HEK293T (cell line): ENCODE data around the gene COL5A1.

Experiments used
- BHLHE40 ChIP-seq: fragments of 450-650 bp; IDR thresholded peaks from 2 replicates; pipeline ENCODE4 v1.6.1; 2016; ENCODE audit warnings: mild to moderate bottlenecking, moderate library complexity, borderline replicate concordance
- CTBP1 ChIP-seq: fragments of 450-650 bp; IDR thresholded peaks from 2 replicates; pipeline ENCODE4 v1.6.1; 2016; ENCODE audit warnings: borderline replicate concordance
- ELF4 ChIP-seq: fragments of 450-650 bp; IDR thresholded peaks from 2 replicates; pipeline ENCODE4 v1.6.1; 2017; ENCODE audit warnings: antibody characterized with exemption
- FOXA1 ChIP-seq: fragments of 450-650 bp; IDR thresholded peaks from 2 replicates; pipeline ENCODE4 v1.6.1; 2016; ENCODE audit warnings: mild to moderate bottlenecking
- FOXK2 ChIP-seq: fragments of 450-650 bp; IDR thresholded peaks from 2 replicates; pipeline ENCODE4 v1.6.1; 2016; ENCODE audit warnings: mild to moderate bottlenecking
- FOXM1 ChIP-seq: fragments of 450-650 bp; IDR thresholded peaks from 2 replicates; pipeline ENCODE4 v1.6.1; 2017; ENCODE audit warnings: mild to moderate bottlenecking, borderline replicate concordance
- HDGF ChIP-seq: fragments of 450-650 bp; IDR thresholded peaks from 2 replicates; pipeline ENCODE4 v1.6.1; 2017; ENCODE audit warnings: antibody characterized with exemption, borderline replicate concordance
- LEF1 ChIP-seq: fragments of 450-650 bp; IDR thresholded peaks from 2 replicates; pipeline ENCODE4 v1.6.1; 2017; ENCODE audit warnings: mild to moderate bottlenecking, borderline replicate concordance
- NFRKB ChIP-seq: fragments of 450-650 bp; IDR thresholded peaks from 2 replicates; pipeline ENCODE4 v1.6.1; 2016; ENCODE audit warnings: mild to moderate bottlenecking, moderate library complexity
- SP1 ChIP-seq: fragments of 450-650 bp; IDR thresholded peaks from 2 replicates; pipeline ENCODE4 v1.6.1; 2017
- SUZ12 ChIP-seq: fragments of 450-650 bp; IDR thresholded peaks from 2 replicates; pipeline ENCODE4 v1.6.1; 2016; ENCODE audit warnings: mild to moderate bottlenecking
- TARDBP ChIP-seq: fragments of 450-650 bp; IDR thresholded peaks from 2 replicates; pipeline ENCODE4 v1.6.1; 2016

DNA sequence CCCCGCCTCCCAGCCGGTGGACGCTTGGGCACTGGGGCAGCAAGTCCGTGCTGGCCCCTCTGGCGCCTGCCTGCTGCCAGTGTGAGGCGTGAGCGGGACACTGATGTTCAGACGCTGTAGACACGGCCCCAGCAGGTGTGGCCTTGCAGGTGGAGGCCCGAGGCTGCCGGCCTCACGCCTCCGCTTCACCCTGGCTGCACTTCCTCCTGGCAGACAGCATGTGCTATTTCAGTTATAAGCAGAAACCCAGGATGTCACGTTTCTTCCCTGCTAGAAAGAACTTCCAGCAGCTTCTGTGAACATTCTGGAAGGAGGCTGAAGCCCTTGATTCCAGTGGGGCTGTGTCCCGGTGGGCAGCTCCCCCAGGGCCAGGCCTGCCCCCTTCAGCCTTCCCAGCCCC, 124.2 kb downstream of the COL5A1 start:
- no peak for TF ChIP-seq FOXM1
- TF ChIP-seq SP1: no peak
- TF ChIP-seq BHLHE40: no peak
- TF ChIP-seq CTBP1: no peak
- TF ChIP-seq FOXK2: no peak
- no peak for TF ChIP-seq SUZ12
- TF ChIP-seq FOXA1: no peak
- no peak for TF ChIP-seq HDGF
- no peak for TF ChIP-seq ELF4
- no peak for TF ChIP-seq TARDBP
- TF ChIP-seq LEF1: no peak
- TF ChIP-seq NFRKB: no peak
